Liver (tissue), 3 donors: ENCODE data around the gene CPA5.

Source experiments
- ATF3 ChIP-seq: IDR thresholded peaks from 2 replicates; pipeline ENCODE4 v1.6.1; 2016; ENCODE audit warnings: antibody characterized with exemption
- CTCF ChIP-seq: fragments of 150-350 bp; IDR thresholded peaks from 2 replicates; pipeline ENCODE4 v1.5.1; 2017; ENCODE audit warnings: improper control_type of control experiment, low read depth, low read length; ENCODE audit not compliant: missing input control
- FOXA1 ChIP-seq: IDR thresholded peaks from 2 replicates; pipeline ENCODE4 v1.6.1; 2016; ENCODE audit warnings: antibody characterized with exemption
- GABPA ChIP-seq, 2 donors: IDR thresholded peaks in 1 of 2; conservative IDR thresholded peaks in 1 of 2; 2 replicates each; pipeline ENCODE4 v1.6.1; 2016; ENCODE audit warnings: antibody characterized with exemption in 2 of 2, mild to moderate bottlenecking in 1 of 2, moderate library complexity in 1 of 2
- HNF4A ChIP-seq, 2 donors: conservative IDR thresholded peaks; 2 replicates each; pipeline ENCODE4 v1.6.1; 2016; ENCODE audit warnings: antibody characterized with exemption in 2 of 2, mild to moderate bottlenecking in 2 of 2
- HNF4G ChIP-seq: IDR thresholded peaks from 2 replicates; pipeline ENCODE4 v1.6.1; 2016; ENCODE audit warnings: antibody characterized with exemption
- JUND ChIP-seq, 2 donors: IDR thresholded peaks; 2 replicates each; pipeline ENCODE4 v1.6.1; 2016; ENCODE audit warnings: antibody characterized with exemption in 2 of 2
- RAD21 ChIP-seq, 2 donors: IDR thresholded peaks; 2 replicates each; pipeline ENCODE4 v1.6.1; 2016; ENCODE audit warnings: antibody characterized with exemption in 2 of 2, mild to moderate bottlenecking in 2 of 2
- REST ChIP-seq: IDR thresholded peaks from 2 replicates; pipeline ENCODE4 v1.6.1; 2016; ENCODE audit warnings: antibody characterized with exemption, mild to moderate bottlenecking
- RXRA ChIP-seq, 2 donors: IDR thresholded peaks; 2 replicates each; pipeline ENCODE4 v1.6.1; 2017 to 2018; ENCODE audit warnings: antibody characterized with exemption in 2 of 2, mild to moderate bottlenecking in 1 of 2
- YY1 ChIP-seq: IDR thresholded peaks from 2 replicates; pipeline ENCODE4 v1.6.1; 2016; ENCODE audit warnings: antibody characterized with exemption, mild to moderate bottlenecking
- ZBTB33 ChIP-seq: IDR thresholded peaks from 2 replicates; pipeline ENCODE4 v1.6.1; 2016; ENCODE audit warnings: antibody characterized with exemption
- donor health status: healthy.
- donor health status: healthy.

GRCh38 chr7:130393841-130394411 is 49.3 kb downstream of the CPA5 start:
- no peak for TF ChIP-seq ZBTB33
- no peak for TF ChIP-seq CTCF
- TF ChIP-seq HNF4A (conservative IDR thresholded peaks at IDR 0.05), result no peak
- no peak for TF ChIP-seq RXRA (IDR thresholded peaks at IDR 0.05)
- TF ChIP-seq FOXA1, result no peak
- no peak for TF ChIP-seq JUND (IDR thresholded peaks at IDR 0.05)
- no peak for TF ChIP-seq ATF3
- TF ChIP-seq RAD21 (IDR thresholded peaks at IDR 0.05), result no peak
- no peak for TF ChIP-seq YY1
- no peak for TF ChIP-seq GABPA (IDR thresholded peaks at IDR 0.05 in 1 of 2, conservative IDR thresholded peaks at IDR 0.05 in 1 of 2)
- no peak for TF ChIP-seq REST
- no peak for TF ChIP-seq HNF4G
